IPS-18a (cell line): Measurements from ENCODE around the gene CNKSR2.
"Not testable (repeated sequence)": the region's sequence is repeated elsewhere in the genome, so short reads cannot be mapped to it uniquely, and the experiment has no call there.

Experiments
- H3K27ac ChIP-seq: one replicate; pipeline ENCODE4 v1.5.1; 2013; ENCODE audit warnings: low read length
- H3K27me3 ChIP-seq: one replicate; pipeline ENCODE4 v1.6.1; 2013; ENCODE audit warnings: mild to moderate bottlenecking, low read length; ENCODE audit not compliant: control insufficient read depth, insufficient read depth
- H3K36me3 ChIP-seq: one replicate; pipeline ENCODE4 v1.6.1; 2013; ENCODE audit warnings: low read depth, low read length; ENCODE audit not compliant: control insufficient read depth
- H3K4me1 ChIP-seq: one replicate; pipeline ENCODE4 v1.6.1; 2013; ENCODE audit warnings: low read depth, low read length; ENCODE audit not compliant: control insufficient read depth
- H3K4me3 ChIP-seq: one replicate; pipeline ENCODE4 v1.5.1; 2013; ENCODE audit warnings: low read length
- H3K9ac ChIP-seq: one replicate; pipeline ENCODE4 v1.6.1; 2013; ENCODE audit warnings: mild to moderate bottlenecking, low read length, moderate library complexity
- H3K9me3 ChIP-seq: one replicate; pipeline ENCODE4 v1.6.1; 2013; ENCODE audit warnings: low read depth, low read length; ENCODE audit not compliant: control insufficient read depth

The CNKSR2 gene

DNA sequence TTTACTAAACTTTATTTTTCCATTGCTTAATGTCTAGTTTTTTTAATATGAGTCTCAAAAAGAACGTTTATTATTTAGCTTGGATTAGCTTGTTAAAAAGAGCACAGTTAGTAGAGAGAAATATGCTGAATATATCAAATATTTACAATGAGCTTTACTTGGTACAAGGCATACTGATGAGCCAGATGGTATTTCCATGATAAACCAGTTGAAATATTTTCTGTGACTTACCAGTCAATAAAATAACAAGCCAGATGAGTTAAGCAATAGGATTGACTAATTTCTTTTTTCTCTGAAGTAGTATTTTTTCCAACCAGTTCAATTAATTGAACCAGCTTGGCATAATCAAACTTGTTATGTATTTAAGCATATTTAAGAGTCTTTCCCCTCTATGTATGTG lies 149.8 kb downstream of the CNKSR2 start:
- no peaks in the 10 kb centered on the region for H3K36me3 ChIP-seq
- no peaks in the 10 kb centered on the region for H3K27me3 ChIP-seq
- H3K4me3 ChIP-seq = no peak overlapping the region
- H3K9ac ChIP-seq = no peak overlapping the region
- H3K4me1 ChIP-seq = no peaks in the 10 kb centered on the region
- H3K27ac ChIP-seq = no peak overlapping the region
- peaks cover 14% of the 10 kb centered on the region for H3K9me3 ChIP-seq

DNA sequence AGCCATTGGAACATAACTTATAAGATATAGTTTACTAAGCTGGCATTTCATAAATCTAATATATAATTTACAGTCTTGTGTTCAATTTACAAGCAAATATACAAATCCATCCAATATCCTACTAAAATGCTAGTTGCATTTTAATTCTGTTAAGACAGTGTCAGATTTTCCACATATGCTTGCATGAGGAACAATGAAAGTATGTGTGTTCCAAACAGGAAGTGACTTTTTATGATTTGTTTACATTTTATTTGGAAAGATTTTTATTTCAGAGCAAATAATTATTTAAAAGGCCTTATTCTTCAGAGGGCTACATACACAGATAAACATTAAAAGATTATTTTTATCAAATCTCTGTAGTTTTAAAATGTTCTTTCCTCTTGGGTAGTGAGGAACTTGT lies 153.9 kb downstream of the CNKSR2 start:
- no peak overlapping the region for H3K9ac ChIP-seq
- no peak overlapping the region for H3K27ac ChIP-seq
- no peaks in the 10 kb centered on the region for H3K36me3 ChIP-seq
- H3K27me3 ChIP-seq = no peaks in the 10 kb centered on the region
- no peak overlapping the region for H3K4me3 ChIP-seq
- H3K9me3 ChIP-seq = peaks cover 3% of the 10 kb centered on the region
- H3K4me1 ChIP-seq = no peaks in the 10 kb centered on the region

DNA sequence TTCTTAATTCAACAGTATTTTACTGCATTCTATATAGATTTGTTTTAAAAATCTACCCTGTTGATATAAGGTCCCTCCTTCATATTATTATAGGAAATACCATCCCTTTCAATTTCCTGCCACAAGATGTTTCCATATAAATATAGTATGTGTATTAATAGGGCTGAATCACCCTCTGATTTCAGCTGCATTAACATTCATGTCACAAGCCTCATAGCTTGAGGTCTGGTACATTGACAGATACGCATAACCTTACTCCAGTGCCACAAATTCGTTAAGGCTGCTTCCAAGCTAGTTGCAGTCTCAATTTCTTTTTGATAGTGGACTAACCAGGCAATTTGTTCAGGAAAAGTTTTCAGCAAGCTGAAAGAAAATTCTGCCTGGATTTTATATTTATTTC lies 155.6 kb downstream of the CNKSR2 start:
- peaks cover 3% of the 10 kb centered on the region for H3K9me3 ChIP-seq
- no peaks in the 10 kb centered on the region for H3K4me1 ChIP-seq
- no peak overlapping the region for H3K9ac ChIP-seq
- no peaks in the 10 kb centered on the region for H3K36me3 ChIP-seq
- no peaks in the 10 kb centered on the region for H3K27me3 ChIP-seq
- no peak overlapping the region for H3K27ac ChIP-seq
- no peak overlapping the region for H3K4me3 ChIP-seq

DNA sequence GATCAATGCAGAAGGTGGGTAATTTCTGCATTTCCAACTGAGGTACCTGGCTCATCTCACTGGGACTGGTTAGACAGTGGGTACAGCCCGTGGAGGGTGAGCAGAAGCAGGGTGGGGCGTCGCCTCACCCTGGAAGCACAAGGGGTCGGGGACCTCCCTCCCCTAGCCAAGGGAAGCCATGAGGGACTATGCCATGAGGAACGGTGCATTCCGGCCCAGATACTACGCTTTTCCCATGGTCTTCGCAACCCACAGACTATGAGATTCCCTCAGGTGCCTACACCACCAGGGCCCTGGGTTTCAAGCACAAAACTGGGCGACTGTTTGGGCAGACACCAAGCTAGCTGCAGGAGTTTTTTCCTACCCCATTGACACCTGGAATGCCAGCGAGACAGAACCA lies 170.4 kb downstream of the CNKSR2 start:
- not testable (repeated sequence) for H3K27ac ChIP-seq, H3K36me3 ChIP-seq, H3K4me3 ChIP-seq, H3K27me3 ChIP-seq, H3K9ac ChIP-seq, H3K4me1 ChIP-seq
- peaks cover 16% of the 10 kb centered on the region for H3K9me3 ChIP-seq

DNA sequence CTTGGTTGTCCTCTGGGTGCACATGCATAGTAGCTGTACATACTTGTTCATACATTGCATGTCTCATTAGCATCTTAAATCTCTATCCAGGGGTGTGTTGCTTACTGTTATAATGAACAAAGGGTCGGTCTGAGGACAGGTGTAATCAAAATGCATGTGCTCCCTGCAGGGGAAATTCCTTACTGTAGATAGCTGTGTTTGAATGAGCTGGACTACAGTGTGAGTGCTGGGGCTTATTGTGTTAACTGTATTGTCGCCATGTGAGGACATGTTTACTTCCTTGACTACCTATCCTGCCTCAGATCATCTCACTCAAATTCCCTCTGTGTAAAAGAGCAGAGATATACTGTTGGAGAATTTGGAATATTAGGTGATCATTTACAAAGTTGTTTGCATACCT lies 185.2 kb downstream of the CNKSR2 start:
- Histone ChIP-seq H3K9ac (no peak overlapping the region), H3K9me3 (peaks cover 12% of the 10 kb centered on the region), H3K27me3 (no peaks in the 10 kb centered on the region), H3K4me1 (no peaks in the 10 kb centered on the region), H3K27ac (no peak overlapping the region), H3K4me3 (no peak overlapping the region), H3K36me3 (no peaks in the 10 kb centered on the region)

DNA sequence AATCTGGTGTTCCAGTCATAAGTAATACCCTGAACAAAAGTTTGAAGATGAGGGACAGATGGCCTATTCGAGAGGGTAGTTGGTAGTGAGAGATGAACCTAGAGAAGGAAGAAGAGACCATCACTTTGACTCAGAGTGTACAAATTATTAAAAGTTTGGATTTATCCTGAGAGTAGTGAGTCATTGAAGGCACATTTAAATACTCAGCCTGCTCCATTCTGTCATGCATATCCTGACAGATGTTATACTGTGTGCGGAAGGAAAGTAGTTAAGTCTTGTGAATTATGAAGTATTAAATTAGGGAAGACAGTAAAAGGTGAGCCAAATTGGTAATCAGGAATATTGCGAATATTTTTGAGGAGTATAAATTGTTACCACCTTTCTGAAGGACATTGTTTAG lies 190.8 kb downstream of the CNKSR2 start:
- Histone ChIP-seq H3K36me3 (no peaks in the 10 kb centered on the region), H3K27me3 (no peaks in the 10 kb centered on the region), H3K27ac (no peak overlapping the region), H3K4me1 (no peaks in the 10 kb centered on the region), H3K4me3 (no peak overlapping the region), H3K9ac (no peak overlapping the region), H3K9me3 (peaks cover 10% of the 10 kb centered on the region)

DNA sequence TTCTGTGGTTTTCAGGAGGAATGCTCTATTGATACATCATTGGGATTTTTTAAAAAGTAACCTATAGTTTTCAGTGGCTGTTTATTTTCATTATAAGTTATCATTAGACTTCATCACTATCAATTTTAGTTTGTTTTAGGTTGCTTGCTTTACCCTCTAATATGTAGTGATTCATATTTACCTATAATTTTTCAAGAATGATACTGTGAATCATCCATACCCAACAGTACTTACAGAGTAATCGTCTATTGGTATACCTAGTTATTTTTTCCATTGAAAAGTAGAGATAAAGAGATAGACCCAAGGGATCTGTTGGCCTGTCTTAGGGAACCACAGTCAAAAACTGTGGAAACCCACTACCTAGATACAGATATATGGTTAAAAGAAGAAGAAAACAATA lies 200.6 kb downstream of the CNKSR2 start:
- no peak overlapping the region for H3K27ac ChIP-seq
- H3K9ac ChIP-seq = no peak overlapping the region
- no peaks in the 10 kb centered on the region for H3K4me1 ChIP-seq
- peaks cover 3% of the 10 kb centered on the region for H3K36me3 ChIP-seq
- H3K27me3 ChIP-seq = no peaks in the 10 kb centered on the region
- peaks cover 24% of the 10 kb centered on the region for H3K9me3 ChIP-seq
- H3K4me3 ChIP-seq = no peak overlapping the region

DNA sequence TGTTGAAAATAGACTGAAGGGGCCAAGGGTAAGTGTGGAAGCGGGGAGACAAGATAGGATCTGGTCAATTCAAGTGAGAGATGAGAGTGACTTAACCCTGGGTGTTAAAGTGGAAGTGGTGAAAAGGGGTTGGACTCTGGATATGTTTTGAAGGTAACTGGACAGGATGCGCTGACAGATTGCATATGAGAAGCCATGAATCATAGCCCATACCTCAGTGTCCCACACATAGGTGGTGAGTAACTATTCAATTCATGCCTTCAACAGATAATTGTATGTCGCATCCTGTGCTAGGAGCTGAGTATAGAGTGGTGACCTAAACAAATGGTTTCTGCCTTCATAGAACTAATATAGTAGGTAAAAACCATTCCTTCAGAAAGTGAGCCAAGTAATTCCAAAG lies 207.3 kb downstream of the CNKSR2 start:
- no peaks in the 10 kb centered on the region for H3K36me3 ChIP-seq
- no peak overlapping the region for H3K27ac ChIP-seq
- H3K27me3 ChIP-seq = no peaks in the 10 kb centered on the region

DNA sequence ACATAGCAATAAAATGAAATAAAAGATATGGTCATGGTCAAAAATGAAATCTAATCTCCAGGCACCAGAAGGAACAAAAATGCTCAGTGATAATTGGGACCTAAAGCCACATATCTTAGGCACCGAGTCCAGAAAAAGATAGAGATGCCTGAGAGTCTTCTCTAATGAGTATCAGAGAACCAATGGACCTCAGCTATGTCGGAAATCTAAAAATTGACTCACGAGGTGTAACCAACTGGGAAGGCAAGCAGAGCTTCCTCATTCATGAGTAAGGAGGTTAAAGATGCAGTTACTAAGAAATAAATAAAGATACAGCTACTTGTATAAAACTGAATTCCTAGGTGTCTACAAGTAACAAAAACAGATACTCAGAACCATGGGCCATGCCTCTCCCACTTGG lies 211.8 kb downstream of the CNKSR2 start:
- Histone ChIP-seq H3K27me3 (no peaks in the 10 kb centered on the region), H3K4me3 (no peak overlapping the region), H3K4me1 (no peaks in the 10 kb centered on the region), H3K27ac (no peak overlapping the region), H3K9ac (no peak overlapping the region), H3K36me3 (no peaks in the 10 kb centered on the region), H3K9me3 (peaks cover 26% of the 10 kb centered on the region)

More for the DNA sequence above, 207.3 kb downstream of the CNKSR2 start:
- no peaks in the 10 kb centered on the region for H3K4me1 ChIP-seq
- H3K9me3 ChIP-seq = peaks cover 10% of the 10 kb centered on the region
- no peak overlapping the region for H3K9ac ChIP-seq
- H3K4me3 ChIP-seq = no peak overlapping the region

DNA sequence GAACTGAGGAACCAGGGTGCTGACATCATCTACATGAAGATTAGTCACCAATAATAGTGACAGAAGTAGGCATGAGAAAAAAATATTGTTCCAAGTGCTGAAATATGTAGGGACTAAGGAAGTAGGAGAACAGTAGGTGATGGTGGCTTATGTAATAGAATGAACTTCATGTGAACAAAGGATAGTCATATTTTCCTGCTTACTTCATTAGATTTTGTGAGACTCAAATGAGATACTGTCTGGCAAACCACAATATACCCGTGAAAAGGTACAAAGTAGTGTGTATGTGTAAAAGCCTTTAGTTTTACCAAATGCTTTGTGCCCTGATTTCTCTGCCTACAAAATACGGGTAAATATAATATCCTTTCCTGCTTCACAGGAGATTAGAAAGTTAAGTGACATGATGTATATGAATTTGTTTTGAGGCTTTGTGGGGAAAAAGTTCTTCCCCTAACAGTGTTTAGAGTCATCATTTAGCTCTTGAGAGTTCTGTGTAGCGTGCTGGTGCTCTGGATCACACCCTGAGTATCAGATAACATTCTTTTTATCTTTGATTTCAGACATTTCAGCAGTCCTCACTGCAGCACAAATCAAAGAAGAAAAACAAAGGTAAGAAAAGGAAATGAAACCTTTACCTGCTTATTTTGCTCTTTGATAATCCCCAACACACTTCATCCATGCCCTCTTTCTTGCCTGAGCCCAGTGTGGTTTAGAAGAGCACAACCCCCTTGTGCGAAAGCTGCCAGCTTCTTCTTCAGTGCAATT lies 216.0 kb downstream of the CNKSR2 start:
- no peak overlapping the region for H3K9ac ChIP-seq
- no peaks in the 10 kb centered on the region for H3K4me1 ChIP-seq
- no peak overlapping the region for H3K4me3 ChIP-seq
- no peaks in the 10 kb centered on the region for H3K27me3 ChIP-seq
- peaks cover 29% of the 10 kb centered on the region for H3K9me3 ChIP-seq
- no peaks in the 10 kb centered on the region for H3K36me3 ChIP-seq
- H3K27ac ChIP-seq = no peak overlapping the region

DNA sequence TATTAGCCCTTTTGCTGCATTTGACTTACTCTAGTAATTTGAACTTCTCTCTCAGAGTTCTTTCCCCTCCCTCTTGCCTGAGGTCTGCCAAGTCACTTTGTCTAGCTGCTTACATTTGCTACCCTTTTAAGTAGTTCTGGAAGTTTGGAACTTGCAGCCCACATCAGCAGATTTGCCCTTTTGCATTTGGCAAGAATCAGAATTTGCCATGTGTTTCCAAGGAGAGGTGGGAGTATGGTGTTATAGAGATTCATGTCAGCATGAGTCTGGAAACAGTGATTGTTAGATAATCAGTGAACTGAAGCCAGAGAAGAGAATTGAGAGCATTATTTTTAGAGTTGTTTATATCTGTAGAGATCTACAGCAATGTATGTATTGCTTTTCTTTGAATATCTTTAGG lies 231.8 kb downstream of the CNKSR2 start:
- Histone ChIP-seq H3K27me3 (no peaks in the 10 kb centered on the region), H3K36me3 (no peaks in the 10 kb centered on the region), H3K4me1 (no peaks in the 10 kb centered on the region), H3K9ac (no peak overlapping the region), H3K27ac (no peak overlapping the region), H3K4me3 (no peak overlapping the region), H3K9me3 (peaks cover 12% of the 10 kb centered on the region)

DNA sequence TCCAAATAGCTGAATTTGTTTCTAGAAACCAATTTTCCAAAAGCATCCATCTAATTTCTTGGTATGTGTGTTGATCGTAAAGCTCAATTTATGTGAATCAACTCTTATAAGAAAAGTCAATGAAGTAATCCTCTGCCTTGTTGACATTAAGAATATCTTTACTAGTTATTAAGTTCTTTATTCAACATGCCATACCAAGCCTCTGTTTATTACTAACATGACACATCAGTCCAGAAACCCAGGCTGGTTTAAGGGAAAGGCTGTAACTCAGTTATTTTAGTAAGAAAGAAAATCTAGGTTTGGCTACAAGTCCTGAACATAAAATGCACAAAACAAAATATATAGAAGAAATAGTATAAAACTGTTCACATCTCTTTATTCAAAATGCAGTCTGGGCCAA lies 235.9 kb downstream of the CNKSR2 start:
- Histone ChIP-seq H3K9ac (no peak overlapping the region), H3K4me1 (no peaks in the 10 kb centered on the region), H3K9me3 (peaks cover 6% of the 10 kb centered on the region), H3K4me3 (no peak overlapping the region), H3K27me3 (no peaks in the 10 kb centered on the region), H3K27ac (no peak overlapping the region), H3K36me3 (no peaks in the 10 kb centered on the region)
